Measurements from ENCODE around the gene PXMP2.
"Not testable (repeated sequence)": the region's sequence is repeated elsewhere in the genome, so short reads cannot be mapped to it uniquely, and the experiment has no call there.

Gene PXMP2

GRCh38 chr12:132724506-132725241, 37.3 kb downstream of the PXMP2 start:
- DNase-seq: no peak

DNA sequence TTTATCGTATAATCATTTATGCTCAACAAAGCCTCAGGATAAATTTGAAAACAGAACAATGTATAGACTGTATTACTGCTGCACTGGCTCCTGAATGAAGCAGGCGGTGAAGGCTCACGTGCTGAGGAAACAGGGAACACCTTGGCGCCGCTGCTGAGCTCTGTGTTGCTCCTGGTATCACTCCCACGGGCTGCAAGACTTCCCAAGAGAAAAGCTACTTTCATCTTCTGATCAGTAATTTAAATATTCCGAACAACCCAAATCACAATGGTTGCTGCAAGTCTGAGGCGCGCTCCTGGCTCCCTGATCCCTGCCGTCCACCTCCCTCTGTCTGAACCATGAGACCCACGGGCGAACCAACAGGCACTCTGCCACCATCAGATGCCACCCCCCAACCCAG, 39.0 kb downstream of the PXMP2 start:
- no peak for DNase-seq

DNA sequence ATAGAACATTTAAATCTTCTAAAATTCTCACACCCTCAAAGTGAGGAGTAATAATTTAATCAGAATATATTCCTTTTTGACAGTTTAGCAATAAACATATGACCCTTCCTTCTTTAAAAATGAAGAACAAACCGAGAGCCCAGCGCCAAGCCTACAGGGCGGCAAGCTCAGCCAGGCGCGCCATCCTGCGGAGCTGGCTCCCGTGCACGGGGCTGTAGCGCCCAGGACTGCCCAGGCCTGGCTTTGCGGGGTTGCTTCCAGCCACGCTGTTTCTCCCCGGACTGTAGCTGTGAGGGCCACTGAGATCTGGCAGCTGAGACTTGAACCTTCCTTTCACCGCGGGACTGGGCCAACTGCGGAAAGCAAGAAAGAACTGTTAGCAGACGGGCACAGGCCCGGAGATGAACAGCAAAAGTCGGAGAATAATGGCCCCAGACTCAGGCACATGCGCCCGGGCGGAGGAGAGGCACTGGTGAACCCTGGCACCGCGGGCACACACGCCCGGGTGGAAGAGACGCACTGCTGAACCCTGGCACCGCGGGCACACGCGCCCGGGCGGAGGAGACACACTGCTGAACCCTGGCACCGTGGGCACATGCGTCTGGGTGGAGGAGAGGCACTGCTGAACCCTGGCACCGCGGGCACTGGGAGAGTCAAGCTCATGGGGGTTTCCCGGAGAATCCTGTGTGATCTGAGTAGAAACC, 39.9 kb downstream of the PXMP2 start:
- DNase-seq: no peak

- no peak for DNase-seq
Measured at GRCh38 chr12:132728502-132728901, 41.1 kb downstream of the PXMP2 start.

GRCh38 chr12:132729541-132730320, 42.3 kb downstream of the PXMP2 start:
- DNase-seq: no peak

GRCh38 chr12:132730353-132730752, 43.0 kb downstream of the PXMP2 start:
- no peak for DNase-seq

GRCh38 chr12:132731574-132731973, 44.2 kb downstream of the PXMP2 start:
- DNase-seq: no peak

DNA sequence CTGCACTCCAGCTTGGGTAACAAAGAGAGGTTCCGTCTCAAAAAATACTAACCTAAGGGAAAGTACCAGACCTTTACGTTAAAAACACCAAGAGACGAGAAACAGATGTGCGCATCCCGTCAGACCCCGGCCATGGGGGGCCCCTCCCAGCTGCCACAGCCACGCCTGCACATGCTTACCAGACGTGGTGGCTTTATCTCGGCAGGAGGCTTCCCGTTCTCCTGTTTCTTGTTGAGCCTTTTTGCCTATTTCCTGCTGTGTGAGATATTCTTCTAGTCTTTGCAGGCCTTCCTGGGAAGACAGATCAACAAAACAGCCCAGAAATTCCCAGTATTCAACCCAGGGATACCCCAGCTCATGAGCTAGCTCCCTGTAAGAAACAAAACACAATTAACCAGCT, 46.8 kb downstream of the PXMP2 start:
- DNase-seq: no peak

- DNase-seq: no peak
Measured at GRCh38 chr12:132735496-132735895, 48.1 kb downstream of the PXMP2 start.

DNA sequence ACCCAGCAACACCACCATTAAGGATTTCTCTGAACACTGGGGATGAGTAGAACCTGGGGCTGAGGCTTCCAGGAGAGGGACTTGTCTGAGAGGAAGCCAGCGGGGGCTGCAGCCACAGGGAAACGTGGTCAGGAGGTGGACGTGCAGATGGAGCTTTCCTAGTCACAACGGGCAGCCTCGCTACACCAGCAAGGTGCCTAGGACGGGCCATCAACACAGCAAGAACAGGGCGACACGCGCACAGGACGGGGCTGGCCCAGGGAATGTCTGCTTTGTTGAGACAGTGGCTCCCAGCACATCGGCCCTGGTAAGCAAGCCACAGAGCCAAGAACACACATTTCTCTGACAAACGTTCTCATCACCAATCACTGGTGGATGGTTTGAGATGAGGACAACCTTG, 49.0 kb downstream of the PXMP2 start:
- DNase-seq: no peak

- no peak for DNase-seq
Measured at GRCh38 chr12:132736913-132737312, 49.5 kb downstream of the PXMP2 start.

GRCh38 chr12:132739600-132740312, 52.4 kb downstream of the PXMP2 start:
- DNase-seq: no peak

DNA sequence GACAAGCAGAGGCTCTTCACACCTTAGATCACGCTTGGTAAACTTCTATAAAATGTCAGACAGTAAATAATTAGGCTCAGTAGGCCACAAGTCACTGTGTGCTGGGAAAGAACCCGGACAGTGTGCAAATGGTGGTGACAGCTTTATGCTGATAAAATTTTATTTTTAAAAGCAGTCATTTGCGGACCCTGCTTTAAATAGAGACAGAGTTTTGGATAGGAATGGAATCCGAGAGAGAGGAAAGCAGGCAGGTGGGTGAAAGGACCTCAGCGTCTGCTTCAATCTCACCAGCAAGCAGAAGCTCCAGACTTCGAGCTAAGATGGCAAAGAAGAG, 52.9 kb downstream of the PXMP2 start:
- no peak for DNase-seq

DNA sequence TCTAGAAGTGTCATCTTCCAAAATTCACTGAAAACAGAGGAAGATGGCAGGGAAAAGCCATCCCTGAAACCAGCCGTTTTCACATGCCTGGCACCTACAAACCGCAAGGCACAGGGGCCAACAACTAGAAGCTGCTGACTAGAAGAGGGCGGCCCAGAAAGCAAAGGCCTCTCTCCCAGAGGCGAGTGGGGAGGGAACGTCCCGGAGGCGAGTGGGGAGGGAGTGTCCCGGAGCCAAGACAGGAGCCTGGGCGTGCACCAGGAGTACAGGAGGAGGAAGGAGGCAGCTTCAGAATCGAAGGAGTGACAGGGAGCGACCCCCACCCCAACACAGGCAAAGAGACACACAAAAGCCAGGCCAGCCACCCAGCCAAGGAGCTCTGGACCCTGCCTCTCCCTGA, 53.3 kb downstream of the PXMP2 start:
- no peak for DNase-seq

GRCh38 chr12:132741620-132742019, 54.2 kb downstream of the PXMP2 start:
- no peak for DNase-seq

DNA sequence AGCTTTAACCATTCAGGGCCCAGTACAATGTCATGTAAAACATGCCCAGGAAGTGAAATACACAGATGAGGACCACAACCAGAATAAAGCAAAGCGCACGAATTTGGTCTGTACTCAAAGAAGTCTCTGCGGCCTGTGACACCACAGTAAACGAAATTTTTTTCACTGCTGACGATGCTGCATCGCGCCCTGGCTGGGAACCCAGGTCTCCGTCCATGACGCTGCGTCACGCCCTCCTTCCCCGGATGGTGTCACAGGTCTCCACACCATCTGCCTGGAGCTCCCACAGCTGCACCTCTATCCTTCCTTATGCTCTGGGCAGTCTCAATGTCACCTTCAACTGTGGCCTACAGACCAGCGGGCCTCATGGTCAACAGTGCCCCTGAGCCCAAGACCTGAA, 56.4 kb downstream of the PXMP2 start:
- DNase-seq: no peak

DNA sequence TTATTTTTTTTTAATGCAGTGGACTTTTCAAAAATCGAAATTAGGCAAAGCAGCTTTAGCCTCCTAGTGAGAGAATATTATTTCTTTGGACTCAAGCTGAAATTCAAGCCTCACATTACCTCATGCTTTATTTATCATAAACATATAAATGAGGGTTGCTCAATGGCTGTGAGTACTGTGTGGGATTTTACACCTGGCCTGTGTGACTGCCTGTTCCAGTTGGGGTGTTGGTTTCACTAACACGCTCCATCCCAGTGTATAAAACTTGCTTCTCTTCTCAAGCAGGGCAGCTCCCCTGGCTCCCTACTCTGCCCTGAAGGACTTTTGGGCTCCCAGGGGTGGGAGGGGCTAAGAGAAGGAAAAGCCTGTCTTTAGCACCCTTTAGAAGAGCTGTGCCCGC, 59.2 kb downstream of the PXMP2 start:
- DNase-seq: no peak

DNA sequence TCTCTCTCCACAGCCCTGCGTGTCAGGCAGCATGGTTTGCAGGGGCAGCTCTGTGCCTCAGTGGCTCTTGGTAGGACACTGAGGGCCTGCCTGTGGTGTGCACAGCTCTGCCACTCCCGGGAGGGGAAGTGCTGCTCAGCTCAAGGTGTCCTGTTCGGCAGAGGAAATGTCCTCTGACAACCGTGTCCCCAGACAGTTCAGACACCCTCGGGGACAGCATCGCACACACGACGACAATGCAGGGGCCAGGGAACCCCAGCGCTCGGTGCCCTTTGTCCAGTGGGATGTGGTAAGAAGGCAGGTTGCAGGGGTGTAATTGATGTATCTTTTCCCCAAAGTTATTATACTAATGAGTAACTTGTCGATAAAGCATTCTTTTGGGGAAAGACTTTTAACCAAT, 60.0 kb downstream of the PXMP2 start:
- no peak for DNase-seq

DNA sequence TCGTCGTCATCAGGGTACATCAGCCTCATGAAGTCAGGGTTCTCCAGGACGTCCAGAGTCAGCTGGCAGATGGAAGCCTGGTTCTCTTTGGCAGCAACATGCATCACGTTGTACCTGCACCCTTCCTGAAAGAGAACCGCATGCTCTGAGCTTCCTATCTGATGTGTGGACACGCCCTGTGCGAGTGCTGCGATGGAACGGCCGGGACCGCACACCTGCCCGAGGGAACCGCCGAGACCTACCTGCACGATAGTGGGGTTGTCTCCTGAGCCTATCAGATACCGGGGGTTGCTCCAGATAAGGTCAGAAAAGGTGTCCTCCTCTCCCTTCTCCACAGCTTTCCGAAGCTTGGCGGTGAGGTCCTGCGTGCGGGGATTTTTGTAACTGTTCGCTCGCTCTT, 60.5 kb downstream of the PXMP2 start:
- no peak for DNase-seq

DNA sequence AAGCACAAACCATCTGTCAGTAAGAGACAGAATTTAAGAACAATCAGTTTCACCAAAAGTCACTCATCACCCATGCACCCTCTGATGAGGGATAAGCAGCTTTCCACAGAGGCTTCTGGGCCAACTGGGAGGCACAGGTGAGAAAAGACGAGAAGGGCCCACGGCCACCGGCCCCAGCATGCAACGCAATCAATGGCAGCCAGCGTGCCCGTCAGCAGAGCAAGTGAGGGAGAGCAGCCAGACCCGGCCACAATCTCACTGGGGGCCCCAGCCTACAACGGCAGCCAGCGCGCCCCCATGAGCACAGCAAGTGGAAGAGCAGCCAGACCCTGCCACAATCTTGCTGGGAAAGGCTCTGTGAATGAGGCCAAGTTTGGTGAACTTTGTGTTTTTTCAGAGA, 60.9 kb downstream of the PXMP2 start:
- no peak for DNase-seq

DNA sequence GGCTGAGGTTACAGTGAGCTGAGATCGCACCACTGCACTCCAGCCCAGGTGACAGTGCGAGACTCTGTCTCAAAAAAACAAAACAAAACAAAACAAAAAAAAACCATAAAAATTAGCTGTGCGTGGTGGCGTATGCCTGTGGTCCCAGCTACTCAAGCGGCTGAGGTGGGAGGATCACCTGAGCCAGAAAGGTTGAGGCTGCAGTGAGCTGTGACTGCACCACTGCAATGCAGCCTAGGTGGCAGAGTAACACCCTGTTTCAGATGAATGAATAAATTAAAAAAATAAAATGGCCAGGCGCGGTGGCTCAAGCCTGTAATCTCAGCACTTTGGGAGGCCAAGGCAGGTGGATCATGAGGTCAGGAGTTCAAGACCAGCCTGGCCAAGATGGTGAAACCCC, 66.3 kb downstream of the PXMP2 start:
- DNase-seq: not testable (repeated sequence)

- DNase-seq: no peak
Measured at GRCh38 chr12:132754160-132754932, 67.0 kb downstream of the PXMP2 start.

Data from activated naive CD4-positive, alpha-beta T cell treated with Interleukin-2 at 50 U/mL for 16 hours (primary cell).